Stimulated activated CD8-positive, alpha-beta memory T cell treated with anti-CD3 and anti-CD28 coated beads, Interleukin-2, amount 100 ng/mL, for 48 hours (primary cell): ENCODE data around the gene COL19A1.
A peak's percentile ranks its signal among the peaks of the same experiment; 100 is the strongest.
"Not testable (repeated sequence)": the region's sequence is repeated elsewhere in the genome, so short reads cannot be mapped to it uniquely, and the experiment has no call there.

Experiments
- DNase-seq, 2 donors: peaks; one replicate each; pipeline ENCODE4 v3.0.0-alpha.2; 2020; ENCODE audit warnings: low read depth in 2 of 2

Gene COL19A1

DNA sequence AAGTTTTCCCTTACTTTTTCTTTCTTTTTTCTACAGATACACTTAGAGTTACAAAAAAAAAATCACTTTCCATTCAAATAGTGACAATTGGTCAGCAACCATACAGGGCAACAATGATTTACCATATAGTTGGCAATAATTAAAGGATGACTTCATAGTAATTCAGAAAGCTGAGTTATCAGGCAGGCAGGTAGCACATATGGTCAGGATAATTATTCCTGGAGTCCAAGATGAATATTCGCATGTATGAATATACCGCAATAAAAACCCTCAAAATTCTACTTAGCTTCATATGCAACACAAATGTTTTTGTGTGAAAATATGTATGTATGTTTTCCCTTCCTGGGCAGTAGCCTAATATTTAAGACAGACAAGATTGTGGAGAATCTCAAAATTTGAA, 34.5 kb downstream of the COL19A1 start:
- no peak for DNase-seq

DNA sequence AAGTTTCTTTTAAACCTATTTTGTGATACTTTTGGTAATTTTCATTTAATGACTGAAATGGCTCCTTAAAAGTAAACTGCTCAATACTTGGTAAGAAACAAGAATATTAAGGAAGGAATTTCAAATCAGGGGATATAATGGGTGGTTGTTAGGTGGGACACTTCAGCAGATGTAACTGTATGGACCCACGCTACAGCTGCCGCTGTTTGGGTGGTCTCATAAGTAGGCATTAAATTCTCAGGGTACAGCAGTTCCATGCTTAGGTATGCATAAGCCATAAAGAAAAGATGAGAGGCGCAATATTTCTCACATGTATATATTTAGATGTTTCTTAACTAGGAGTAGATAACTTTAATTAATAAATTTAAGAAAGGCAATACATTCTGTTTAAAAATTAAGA, 35.0 kb downstream of the COL19A1 start:
- DNase-seq = no peak

DNA sequence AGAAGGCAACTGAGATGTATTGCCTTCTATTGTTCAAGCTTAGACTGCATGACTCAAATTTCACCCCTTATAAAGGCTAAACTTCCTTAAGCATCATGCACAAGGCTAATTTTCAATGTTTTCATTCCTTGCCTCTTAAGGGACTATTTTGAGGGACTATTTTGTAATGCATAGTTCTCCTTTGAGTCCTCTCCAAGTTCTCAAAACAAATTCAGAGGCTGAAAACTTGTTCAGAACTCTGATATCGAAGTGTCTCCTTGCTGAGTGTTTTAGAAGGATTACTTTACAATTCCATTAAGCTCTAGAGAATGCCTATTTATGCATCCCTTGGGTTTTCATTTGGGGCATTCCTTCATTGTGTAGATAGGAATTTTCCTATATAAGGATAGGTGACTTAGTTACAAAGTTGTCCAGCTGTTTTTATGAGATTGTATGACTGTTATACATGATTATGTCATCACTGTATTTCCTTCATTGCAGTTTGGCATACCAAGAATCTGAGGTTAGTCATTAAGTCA, 41.7 kb downstream of the COL19A1 start:
- DNase-seq = no peak

DNA sequence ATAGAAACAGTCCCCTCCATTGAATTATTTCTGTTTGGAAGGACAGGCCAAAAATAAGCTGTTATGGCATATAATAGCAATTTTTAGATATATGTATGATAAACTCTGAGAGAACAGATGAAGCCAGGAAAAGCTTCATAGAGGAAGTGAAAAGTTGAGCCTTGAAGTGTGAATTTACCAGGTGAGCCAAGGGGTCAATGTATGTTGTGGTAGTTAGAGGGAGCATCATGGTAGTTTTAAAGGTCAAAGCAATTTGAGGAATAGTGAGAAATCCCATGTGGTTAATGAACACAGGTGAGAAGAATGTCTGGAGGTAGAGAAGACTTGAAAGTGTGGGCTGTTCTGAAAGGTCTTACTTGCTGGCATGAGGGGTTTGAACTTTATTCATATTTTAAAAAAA, 47.0 kb downstream of the COL19A1 start:
- no peak for DNase-seq

DNA sequence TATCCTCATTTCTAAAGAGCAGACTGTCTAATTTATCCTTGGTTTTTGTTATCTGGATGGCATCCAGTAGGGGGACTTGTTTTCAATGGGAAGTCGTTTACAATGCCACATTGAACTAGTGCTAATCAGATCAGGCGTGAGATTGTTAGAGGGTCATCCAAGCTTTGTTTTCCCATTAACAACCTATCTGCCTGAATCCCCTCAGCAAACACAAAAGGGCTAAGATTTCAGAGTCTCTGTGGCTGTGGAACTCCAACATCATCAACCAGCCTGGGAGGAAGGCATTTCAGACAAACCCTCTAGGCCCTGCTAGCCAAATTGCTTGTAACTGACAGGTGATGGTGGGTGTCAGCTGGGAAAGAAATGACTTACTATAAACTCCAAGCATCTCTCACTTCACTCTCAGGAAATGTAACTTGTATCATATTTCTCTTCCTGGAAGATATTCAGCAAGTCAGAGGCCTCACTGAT, 47.7 kb downstream of the COL19A1 start:
- DNase-seq = no peak

DNA sequence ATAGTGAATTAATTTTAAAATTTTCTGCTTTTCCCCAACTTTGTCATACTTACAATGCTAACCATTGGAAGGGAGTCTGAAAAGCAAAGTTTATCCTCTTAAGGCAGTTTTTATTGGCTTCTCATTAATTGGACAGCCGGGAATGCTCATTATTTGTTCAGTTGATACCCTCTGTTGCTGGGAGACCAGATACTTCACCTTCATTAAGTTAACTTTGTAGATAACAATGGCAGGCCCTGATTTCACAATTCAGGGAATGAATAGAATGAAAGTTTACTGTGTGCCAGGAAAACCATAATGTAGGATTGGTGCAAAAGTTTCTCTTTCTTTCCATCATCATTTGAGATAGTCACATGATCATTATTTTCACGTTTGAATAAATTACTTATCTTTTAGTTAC, 49.0 kb downstream of the COL19A1 start:
- no peak for DNase-seq

DNA sequence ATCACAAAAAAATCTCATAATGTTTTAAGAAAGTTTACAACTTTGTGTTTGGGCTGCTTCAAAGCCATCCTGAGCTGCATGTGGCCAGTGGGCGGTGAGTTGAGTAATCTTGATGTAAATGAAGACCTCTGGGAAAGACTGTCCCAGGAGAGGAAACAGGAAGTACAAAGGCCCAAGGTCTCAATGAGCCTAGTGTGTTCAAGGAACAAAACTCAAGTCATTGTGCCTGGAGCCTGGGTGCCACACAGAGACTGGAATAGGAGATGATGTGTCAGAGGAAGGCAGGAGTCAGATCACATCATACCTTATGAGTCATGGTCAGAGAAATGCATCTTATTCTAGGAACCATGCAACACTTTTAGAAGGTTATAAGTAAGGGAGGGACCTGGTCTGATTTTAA, 51.5 kb downstream of the COL19A1 start:
- DNase-seq = peak; percentile 1 to 4

DNA sequence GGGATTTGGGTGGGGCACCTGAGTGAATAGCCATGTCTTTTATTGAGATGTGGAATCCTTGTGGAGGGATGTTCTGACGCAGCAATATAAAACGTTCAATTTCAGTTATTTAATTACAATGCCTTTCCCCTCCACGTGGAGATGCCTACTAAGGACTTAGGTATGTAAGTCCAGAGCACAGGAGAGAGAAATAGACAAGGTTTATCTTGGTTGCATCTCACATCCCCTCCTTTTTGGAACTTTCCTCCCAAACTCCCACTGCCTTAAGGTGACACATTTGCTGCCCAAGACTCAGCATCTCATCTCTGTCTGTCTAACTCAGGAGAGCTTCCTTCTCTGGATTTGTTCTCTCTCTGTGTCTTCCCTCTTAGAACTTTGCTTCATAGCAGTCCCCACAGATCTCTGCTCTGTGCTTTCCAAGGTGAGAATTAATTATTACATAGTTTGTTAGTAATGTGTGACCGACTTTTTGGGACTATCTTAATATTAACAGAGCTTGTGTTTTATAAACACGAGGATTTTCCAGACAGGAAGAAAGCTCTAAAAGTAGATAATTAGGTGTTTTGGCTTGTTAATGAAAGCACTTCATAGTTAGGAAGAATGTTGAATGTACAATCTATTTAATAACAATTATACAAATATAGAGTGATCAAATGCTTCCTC, 52.6 kb downstream of the COL19A1 start:
- DNase-seq = no peak

DNA sequence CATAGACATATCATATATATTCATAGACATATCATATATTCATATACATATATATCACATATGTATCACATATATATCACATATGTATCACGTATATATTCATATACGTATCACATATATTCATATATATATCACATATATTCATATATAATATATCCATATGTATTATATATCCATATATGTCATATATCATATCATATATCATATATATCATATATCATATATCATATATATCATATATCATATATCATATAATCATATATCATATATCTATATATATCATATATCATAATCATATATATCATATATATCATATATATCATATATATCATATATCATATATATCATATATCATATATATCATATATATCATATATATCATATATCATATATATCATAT, 54.7 kb downstream of the COL19A1 start:
- DNase-seq = not testable (repeated sequence)

DNA sequence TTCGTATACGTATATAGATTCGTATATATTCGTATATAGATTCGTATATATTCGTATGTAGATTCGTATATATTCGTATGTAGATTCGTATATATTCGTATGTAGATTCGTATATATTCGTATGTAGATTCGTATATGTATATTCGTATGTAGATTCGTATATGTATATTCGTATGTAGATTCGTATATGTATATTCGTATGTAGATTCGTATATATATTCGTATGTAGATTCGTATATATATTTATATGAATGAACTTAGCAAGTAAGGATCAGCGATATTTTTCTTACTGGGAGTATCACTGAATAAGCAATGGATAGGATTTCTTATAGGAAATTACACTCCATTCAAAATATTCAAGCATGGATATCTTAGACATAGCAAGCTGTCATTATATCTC, 55.3 kb downstream of the COL19A1 start:
- not testable (repeated sequence) for DNase-seq

DNA sequence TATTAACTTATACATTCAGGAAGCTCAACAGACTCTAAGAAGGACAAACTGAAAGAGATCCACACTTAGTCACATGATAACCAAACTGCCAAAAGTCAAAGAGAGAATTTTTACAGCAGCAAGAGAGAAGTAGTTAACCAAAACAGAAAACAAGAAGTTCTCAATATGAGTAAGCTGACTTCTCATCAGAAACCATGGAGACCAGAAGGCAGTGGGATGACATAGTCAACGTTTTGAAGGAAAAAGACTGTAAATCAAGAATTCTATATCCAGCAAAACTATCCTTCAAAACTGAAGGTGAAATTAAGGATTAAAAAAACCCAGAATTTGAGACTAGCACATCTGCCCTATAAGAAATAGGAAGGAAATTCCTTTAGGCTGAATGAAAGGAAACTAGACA, 60.4 kb downstream of the COL19A1 start:
- DNase-seq = no peak

DNA sequence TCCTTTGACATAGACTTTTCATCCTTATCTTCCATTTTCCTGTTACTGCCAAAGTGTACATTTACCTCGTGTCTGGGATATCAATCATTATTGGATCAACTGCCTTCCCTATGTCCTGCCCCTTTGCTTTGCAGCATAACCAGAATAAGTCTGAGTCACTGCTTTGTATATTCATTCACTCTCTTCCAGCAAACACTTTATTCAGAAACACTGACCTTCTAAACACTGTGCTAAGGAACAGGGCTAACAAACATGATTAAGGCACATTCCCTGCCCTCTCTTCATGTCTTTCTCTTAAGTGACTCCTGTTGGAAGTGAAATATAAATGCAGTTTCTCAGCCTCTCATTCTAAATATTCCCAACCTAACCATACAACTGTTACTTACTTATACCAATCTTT, 66.9 kb downstream of the COL19A1 start:
- no peak for DNase-seq

DNA sequence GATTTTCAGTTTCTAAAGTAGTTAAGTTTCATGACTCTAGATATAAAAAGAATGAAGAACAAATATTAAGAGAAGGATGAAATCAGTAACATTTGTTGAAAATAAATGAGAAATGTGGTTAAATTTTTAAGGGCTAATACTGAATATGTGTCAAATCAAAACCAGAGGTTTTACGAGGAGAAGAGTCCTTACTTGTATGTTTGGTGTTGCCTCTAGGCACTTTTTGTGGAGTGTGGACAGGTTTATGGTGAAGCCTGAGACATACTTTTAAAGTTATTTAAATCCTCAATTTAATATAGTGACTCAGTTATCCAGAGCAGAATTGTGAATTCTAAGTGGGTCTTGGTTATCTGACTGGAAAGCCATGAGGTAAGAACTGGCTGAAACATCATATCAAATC, 68.7 kb downstream of the COL19A1 start:
- no peak for DNase-seq

DNA sequence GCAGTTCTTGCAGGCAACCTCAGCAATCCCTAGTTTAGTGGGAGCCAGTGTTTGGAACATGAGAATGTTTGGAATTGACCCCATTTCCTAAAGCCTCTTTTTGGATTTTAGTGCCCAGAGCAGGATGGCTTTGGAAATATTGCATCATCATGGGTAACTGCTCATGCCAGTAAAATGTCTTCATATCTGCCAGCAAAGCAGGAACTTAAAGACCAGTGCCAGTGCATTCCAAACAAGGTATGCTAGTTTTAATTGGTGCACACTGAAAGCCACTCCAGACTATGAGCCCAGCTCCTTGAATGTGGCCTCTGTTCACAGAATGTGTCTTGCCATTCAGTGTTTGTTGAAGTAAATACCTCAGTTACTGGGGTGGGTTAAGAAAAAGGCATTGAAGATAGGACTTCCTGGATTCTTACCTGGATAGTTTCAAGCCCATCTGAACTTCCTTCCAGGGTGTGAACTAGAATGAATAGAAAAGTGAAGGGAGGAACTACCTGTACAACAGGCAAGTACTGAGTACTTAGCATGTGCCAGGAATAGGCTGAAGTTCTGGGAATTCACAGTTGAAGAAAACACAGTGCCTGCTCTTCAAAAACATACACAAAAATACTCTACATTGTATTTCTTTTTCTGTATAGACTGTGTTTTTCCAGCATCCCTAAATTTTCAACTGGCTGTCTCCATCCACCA, 70.5 kb downstream of the COL19A1 start:
- no peak for DNase-seq

DNA sequence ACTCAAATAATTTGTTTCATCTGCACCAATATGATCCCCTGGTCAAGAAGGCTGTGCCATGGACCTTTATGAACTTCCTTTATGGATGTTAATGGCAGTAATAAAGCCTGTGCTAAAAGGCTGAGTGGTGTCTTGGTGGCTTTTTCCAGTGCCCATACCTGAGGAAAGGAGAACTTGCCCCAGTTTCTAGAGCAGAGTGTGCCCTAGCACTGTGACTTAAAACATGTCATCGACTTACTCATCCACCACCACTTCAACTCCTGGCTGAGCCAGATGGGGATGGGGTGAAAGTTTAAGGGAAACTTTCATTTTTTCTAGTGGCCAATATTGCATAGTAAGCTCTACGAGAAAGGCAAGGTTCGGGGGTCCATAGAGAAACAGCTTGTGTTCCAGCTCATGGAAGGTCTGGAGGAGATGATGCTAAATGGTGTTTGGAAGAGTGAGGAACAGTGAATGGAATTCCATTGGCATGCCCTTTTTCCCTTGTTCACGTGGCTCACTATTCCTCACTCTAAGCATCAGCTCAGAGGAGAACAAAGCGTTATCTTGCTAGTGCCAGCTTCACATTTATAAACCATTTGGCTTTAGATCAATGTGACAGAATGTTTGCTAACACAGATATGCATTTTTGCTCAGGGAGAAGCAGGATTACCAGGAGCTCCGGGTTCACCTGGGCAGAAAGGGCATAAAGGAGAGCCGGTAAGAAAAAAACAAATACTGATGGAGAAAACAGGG, 71.2 kb downstream of the COL19A1 start:
- no peak for DNase-seq

DNA sequence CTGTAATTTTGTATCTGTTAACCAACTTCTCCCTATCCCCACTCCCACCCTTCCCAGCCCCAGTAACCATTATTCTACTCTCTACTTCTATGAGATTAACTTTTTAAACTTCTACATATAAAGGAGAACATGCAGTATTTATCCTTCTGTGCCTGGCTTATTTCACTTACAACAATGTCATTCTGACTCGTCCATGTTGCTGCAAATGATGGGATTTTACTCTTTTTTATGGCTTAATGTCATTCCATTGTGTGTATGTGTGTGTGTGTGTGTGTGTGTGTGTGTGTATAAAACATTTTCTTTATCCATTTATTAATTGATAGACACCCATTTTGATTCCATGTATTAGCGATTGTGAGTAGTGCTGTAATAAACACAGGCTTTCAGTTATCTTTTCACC, 76.1 kb downstream of the COL19A1 start:
- DNase-seq = no peak

DNA sequence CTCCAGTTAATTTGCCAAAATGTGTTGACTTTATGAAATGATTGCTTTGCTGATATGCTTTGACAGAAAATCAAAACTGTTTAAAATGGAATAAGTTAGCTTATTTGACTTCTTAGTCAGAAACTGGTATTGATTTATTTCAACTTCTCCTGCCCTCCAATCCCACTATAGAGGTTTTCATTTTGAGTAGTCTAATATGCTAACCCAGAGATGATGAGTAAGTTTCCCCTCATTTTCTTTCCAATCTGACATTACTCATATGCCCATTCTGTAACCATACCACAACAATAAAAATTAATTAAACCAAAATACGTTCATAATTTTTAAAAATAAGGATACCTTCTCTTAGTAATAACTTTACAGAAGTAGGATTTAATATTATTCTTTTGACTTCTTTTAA, 78.8 kb downstream of the COL19A1 start:
- no peak for DNase-seq

DNA sequence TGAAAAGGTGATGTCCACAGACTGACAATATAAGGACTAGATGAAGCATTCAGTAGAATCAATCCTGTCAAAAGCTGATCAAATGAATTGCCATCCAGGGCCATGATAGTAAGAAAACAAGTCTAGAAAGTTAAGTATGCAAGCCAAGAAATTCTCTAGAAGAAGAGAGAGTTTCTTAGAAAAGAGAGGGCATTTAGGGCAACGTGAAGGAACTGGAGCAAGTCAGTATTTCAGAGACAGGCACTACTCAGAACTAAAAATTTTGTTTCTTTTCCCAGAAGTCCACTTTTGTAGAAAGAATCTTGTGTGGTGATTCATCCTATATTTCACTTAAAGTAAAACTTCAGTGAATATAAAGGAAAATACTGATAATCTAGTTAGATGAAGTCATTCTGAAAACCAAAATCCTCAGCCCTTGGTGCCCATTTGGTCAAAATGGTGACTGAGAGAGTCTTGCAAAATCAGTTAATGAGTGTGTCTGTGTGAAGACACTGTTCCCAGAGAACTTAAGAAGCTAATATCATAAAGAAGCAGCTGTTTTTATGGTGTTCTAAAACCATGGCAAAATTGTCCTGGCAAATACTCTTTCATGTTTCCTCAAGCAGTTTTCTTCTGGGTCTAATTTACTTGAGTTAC, 82.2 kb downstream of the COL19A1 start:
- DNase-seq = no peak

DNA sequence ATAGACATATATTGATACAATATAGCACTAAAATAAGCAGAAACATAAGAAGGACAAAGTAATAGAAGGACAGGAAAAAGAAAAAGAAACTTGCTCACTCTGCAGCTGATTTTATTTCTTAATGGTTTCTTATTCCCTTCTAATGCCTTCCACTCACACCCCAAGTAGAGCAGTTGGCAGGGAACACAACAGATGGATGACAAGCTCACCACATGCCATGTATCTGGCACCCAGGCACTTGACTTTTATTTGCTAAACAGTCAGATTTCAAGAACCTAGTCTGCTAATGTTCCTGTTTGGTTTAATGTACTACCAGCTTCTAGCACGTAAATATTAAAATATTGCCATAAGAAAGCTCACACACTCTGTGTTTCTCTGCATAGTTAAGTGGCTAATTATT, 87.1 kb downstream of the COL19A1 start:
- DNase-seq = no peak

DNA sequence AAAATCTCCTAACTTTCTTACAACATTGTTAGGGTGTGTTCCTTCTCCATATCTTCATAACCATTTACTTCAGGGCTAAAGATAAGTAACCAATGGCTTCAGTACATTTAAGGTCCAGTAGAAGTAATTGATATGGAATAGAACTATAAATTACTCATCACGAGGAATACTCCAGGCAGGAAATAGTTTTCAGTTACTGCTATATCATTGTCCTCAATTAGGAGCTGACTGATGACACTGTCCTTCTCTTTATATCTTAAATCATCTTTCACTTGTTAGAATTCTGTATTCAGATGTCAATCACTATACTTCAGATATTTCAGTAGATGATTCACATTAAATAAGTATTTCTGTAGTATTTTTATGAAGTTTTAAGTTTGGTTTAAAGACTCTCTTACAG, 88.4 kb downstream of the COL19A1 start:
- no peak for DNase-seq

DNA sequence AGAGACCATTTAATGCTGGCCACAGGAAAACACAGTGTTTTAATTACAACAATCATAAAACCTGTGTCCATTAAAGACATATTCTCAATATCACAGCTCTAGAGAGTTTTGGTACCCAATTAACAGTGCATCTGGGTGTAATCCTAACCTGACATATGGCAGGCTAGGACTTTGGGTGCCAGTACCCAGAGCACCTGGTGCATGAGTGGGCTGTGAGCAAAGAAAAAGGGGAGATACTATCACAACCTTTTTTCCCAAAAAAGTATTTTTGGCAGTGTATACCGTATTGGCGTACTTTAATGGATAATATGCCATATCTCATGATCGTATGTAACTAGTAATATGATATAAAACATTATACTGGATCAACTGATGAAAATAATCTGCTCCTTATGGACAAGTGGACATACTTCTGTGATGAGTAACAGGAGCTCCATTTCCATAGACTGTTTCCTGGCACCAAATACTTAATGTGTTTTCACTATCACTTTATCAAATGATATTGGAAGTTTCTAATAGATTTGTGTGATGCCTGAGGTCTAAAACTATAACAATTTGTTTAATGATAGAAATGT, 91.7 kb downstream of the COL19A1 start:
- DNase-seq = no peak

DNA sequence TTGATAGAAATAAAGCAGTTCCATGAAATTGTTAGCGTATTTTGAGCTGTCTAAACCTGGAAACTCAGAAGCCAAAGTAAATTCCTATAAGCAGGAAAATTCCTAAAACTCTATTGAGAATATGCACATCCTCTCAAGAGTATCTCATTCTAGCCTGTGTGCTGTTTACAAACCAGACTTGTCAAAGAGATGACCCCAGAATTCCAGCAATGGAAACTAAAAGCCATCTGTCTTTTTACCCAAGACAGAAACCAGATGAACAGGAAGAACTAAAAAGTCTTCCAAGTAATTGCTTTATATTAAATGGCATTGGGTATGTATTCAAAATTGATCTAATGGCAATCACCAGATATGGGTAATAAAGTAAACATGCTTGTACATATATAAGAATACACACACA, 92.6 kb downstream of the COL19A1 start:
- no peak for DNase-seq
